ENCODE data around the gene PSMD1. TPM values are rescaled to one million over a fixed set of nuclear protein-coding genes. Genes with fewer than 3 reads are reported as not detected.

PSMD1 gene
- total and polyA plus RNA-seq, 2 of the 8 experiments (the other 6 are each of a cell fraction or from before 2014, with no cell fraction given): 179 to 272 TPM

- Histone ChIP-seq H3K9me3 (ENCODE audit: insufficient read depth in 2 of 2, low read depth in 1 of 2, low read length in 1 of 2) (no peaks in the 10 kb centered on the region), H2BK15ac (ENCODE audit: low read length) (no peak overlapping the region), H2BK120ac (replicated peaks; ENCODE audit: low read depth, low read length) (no peak overlapping the region), H4K20me1 (replicated peaks in 1 of 2; ENCODE audit: control insufficient read depth in 1 of 2, insufficient read depth in 2 of 2, low read length in 2 of 2) (peaks cover 0 to 1% of the 10 kb centered on the region in 2 experiments), H2AFZ (ENCODE audit: low read length) (no peak overlapping the region), H2BK5ac (ENCODE audit: low read depth, low read length) (no peak overlapping the region), H3K4me1 (replicated peaks in 1 of 4; ENCODE audit: control insufficient read depth in 3 of 4, insufficient read depth in 4 of 4, low read length in 3 of 4) (no peaks in the 10 kb centered on the region; a peak in 1 of 7 replicates), H3K14ac (ENCODE audit: insufficient read length) (no peak overlapping the region), H3K23ac (ENCODE audit: insufficient read length) (no peak overlapping the region), H4K8ac (ENCODE audit: extremely low read depth, insufficient read depth, low read length) (no peak overlapping the region), H3K9ac (replicated peaks in 1 of 4; ENCODE audit: extremely low read depth in 1 of 4, low read depth in 3 of 4, low read length in 3 of 4) (no peak overlapping the region), H4K91ac (replicated peaks; ENCODE audit: insufficient read length, low read length) (no peak overlapping the region), H3K23me2 (ENCODE audit: low read depth, low read length) (no peaks in the 10 kb centered on the region), H2BK20ac (ENCODE audit: low read length) (no peak overlapping the region), H3K4me3 (ENCODE audit: extremely low read depth in 1 of 4, insufficient read depth in 2 of 4, low read depth in 3 of 4, low read length in 4 of 4) (no peak overlapping the region), H3K18ac (ENCODE audit: extremely low read depth, low read length) (no peak overlapping the region), H3K27ac (ENCODE audit: low read depth, low read length) (no peak overlapping the region), H4K5ac (ENCODE audit: insufficient read length, low read depth, low read length) (no peak overlapping the region), H3K79me2 (ENCODE audit: control insufficient read depth in 1 of 2, insufficient read depth in 2 of 2, low read length in 2 of 2) (peaks cover 0 to 16% of the 10 kb centered on the region in 2 experiments; a peak in 2 of 4 replicates), H2BK12ac (ENCODE audit: low read depth, low read length) (no peak overlapping the region), H3K27me3 (replicated peaks in 1 of 4; ENCODE audit: control insufficient read depth in 3 of 4, extremely low read depth in 1 of 4, insufficient read depth in 3 of 4, low read length in 3 of 4) (no peaks in the 10 kb centered on the region), H3K36me3 (ENCODE audit: control insufficient read depth in 2 of 4, insufficient read depth in 4 of 4, low read length in 3 of 4) (no peaks in the 10 kb centered on the region), H2AK5ac (ENCODE audit: low read depth, low read length) (no peak overlapping the region), H3K56ac (replicated peaks; ENCODE audit: insufficient read length, low read depth, low read length) (no peak overlapping the region), H3K4me2 (ENCODE audit: insufficient read depth in 1 of 2, low read depth in 2 of 2, low read length in 2 of 2) (no peak overlapping the region), H3K4ac (replicated peaks; ENCODE audit: insufficient read length, low read depth, low read length) (no peak overlapping the region), H3K79me1 (ENCODE audit: low read depth, low read length) (no peaks in the 10 kb centered on the region)
- FAIRE-seq (no peak), DNase-seq (ENCODE audit: low read depth in 1 of 2, low spot score in 2 of 2) (no peak)
- WGBS, 2 experiments (ENCODE audit: extremely low coverage in 1 of 2, insufficient coverage in 1 of 2, insufficient read length in 1 of 2, insufficient replicate concordance in 2 of 2, low coverage in 1 of 2, low lambda C conversion rate in 2 of 2, missing lambda C conversion rate in 1 of 2): 92% methylated on average over 6 of the region's 6 CpGs; no CpG with 5 or more reads in 1 of the 2 experiments
- ChIA-PET CTCF (ENCODE audit: partially characterized antibody) (interaction anchor here (0.7 to 2.8 kb wide), 7 partner anchors 15 to 282 kb away, joined by 3 to 14 read pairs (median 3); no protein-coding TSS in a partner anchor), POLR2A (ENCODE audit: partially characterized antibody) (no interaction called here)
- TF ChIP-seq CREB1 (IDR thresholded peaks at IDR 0.05) (no peak), POLR2A (IDR thresholded peaks at IDR 0.05; ENCODE audit: control extremely low read depth in 1 of 2, low read depth in 2 of 2, low read length in 2 of 2) (no peak), SUZ12 (IDR thresholded peaks at IDR 0.05; ENCODE audit: low read length) (no peak), ASH2L (IDR thresholded peaks at IDR 0.05; ENCODE audit: low read length) (no peak), CHD1 (IDR thresholded peaks at IDR 0.05; ENCODE audit: low read depth, low read length) (no peak), EZH2 (IDR thresholded peaks at IDR 0.05; ENCODE audit: low read depth, low read length, severe bottlenecking) (no peak), MAX (IDR thresholded peaks at IDR 0.05) (no peak), KDM1A (IDR thresholded peaks at IDR 0.05; ENCODE audit: borderline replicate concordance, low read length) (no peak), TCF12 (IDR thresholded peaks at IDR 0.05; ENCODE audit: low read depth, low read length) (no peak), KDM4A (IDR thresholded peaks at IDR 0.05; ENCODE audit: low read depth, low read length, severe bottlenecking) (no peak), SIX5 (IDR thresholded peaks at IDR 0.05; ENCODE audit: low read depth, low read length) (no peak), ATF3 (IDR thresholded peaks at IDR 0.05; ENCODE audit: insufficient read depth, low read depth, low read length) (no peak), RXRA (IDR thresholded peaks at IDR 0.05; ENCODE audit: insufficient read depth, low read depth, low read length) (no peak), YY1 (IDR thresholded peaks at IDR 0.05; ENCODE audit: low read depth, low read length) (no peak)
These were observed 73.8 kb downstream of the PSMD1 start for GRCh38 chr2:231130336-231131056.
